ENCODE data around the gene MTX2. TPM values are rescaled to one million over a fixed set of nuclear protein-coding genes. Genes with fewer than 3 reads are reported as not detected.

MTX2 gene
- total RNA-seq, 1 experiment from 2014 or later, result 28.7 TPM

- no peak overlapping the region for H3K27ac ChIP-seq (ENCODE audit: low read length)
- H3K9me3 ChIP-seq (ENCODE audit: control insufficient read depth, insufficient read depth, low read depth, low read length), result no peaks in the 10 kb centered on the region
- ATAC-seq (no peak), DNase-seq (ENCODE audit: low read depth, low spot score) (no peak)
- CTCF ChIA-PET, result no interaction called here
- H3K4me3 ChIP-seq (ENCODE audit: low read depth in 2 of 2, low read length in 2 of 2), result no peak overlapping the region
- TF ChIP-seq SIN3A (IDR thresholded peaks at IDR 0.05; ENCODE audit: borderline replicate concordance, insufficient read depth, low read depth, low read length) (no peak), POLR2AphosphoS5 (IDR thresholded peaks at IDR 0.05; ENCODE audit: low read depth, low read length) (no peak), TCF7L2 (IDR thresholded peaks at IDR 0.05; ENCODE audit: low read depth, low read length) (no peak)
- TF ChIP-seq, protein P1, sequence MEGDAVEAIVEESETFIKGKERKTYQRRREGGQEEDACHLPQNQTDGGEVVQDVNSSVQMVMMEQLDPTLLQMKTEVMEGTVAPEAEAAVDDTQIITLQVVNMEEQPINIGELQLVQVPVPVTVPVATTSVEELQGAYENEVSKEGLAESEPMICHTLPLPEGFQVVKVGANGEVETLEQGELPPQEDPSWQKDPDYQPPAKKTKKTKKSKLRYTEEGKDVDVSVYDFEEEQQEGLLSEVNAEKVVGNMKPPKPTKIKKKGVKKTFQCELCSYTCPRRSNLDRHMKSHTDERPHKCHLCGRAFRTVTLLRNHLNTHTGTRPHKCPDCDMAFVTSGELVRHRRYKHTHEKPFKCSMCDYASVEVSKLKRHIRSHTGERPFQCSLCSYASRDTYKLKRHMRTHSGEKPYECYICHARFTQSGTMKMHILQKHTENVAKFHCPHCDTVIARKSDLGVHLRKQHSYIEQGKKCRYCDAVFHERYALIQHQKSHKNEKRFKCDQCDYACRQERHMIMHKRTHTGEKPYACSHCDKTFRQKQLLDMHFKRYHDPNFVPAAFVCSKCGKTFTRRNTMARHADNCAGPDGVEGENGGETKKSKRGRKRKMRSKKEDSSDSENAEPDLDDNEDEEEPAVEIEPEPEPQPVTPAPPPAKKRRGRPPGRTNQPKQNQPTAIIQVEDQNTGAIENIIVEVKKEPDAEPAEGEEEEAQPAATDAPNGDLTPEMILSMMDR (IDR thresholded peaks at IDR 0.05), result no peak
- TF ChIP-seq, protein P2, sequence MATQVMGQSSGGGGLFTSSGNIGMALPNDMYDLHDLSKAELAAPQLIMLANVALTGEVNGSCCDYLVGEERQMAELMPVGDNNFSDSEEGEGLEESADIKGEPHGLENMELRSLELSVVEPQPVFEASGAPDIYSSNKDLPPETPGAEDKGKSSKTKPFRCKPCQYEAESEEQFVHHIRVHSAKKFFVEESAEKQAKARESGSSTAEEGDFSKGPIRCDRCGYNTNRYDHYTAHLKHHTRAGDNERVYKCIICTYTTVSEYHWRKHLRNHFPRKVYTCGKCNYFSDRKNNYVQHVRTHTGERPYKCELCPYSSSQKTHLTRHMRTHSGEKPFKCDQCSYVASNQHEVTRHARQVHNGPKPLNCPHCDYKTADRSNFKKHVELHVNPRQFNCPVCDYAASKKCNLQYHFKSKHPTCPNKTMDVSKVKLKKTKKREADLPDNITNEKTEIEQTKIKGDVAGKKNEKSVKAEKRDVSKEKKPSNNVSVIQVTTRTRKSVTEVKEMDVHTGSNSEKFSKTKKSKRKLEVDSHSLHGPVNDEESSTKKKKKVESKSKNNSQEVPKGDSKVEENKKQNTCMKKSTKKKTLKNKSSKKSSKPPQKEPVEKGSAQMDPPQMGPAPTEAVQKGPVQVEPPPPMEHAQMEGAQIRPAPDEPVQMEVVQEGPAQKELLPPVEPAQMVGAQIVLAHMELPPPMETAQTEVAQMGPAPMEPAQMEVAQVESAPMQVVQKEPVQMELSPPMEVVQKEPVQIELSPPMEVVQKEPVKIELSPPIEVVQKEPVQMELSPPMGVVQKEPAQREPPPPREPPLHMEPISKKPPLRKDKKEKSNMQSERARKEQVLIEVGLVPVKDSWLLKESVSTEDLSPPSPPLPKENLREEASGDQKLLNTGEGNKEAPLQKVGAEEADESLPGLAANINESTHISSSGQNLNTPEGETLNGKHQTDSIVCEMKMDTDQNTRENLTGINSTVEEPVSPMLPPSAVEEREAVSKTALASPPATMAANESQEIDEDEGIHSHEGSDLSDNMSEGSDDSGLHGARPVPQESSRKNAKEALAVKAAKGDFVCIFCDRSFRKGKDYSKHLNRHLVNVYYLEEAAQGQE (IDR thresholded peaks at IDR 0.05; ENCODE audit: insufficient read depth in 1 of 2, low read depth in 2 of 2, low read length in 1 of 2), result no peak
- POLR2A ChIA-PET, result no interaction called here
- no TSS peak for BruUV-seq (replicated peaks)
- intact Hi-C loops (cut with micrococcal nuclease; ENCODE audit: unreplicated experiment), result no loop called here
- H3K27me3 ChIP-seq (ENCODE audit: control insufficient read depth, insufficient read depth, low read length), result no peaks in the 10 kb centered on the region
- in situ Hi-C loops (cut with HindIII; ENCODE audit: low pct_unique_long_range_greater_than_20kb, low sequenced_read_pairs), result no loop called here
- H3K4me1 ChIP-seq (ENCODE audit: control insufficient read depth, insufficient read depth, low read length), result no peaks in the 10 kb centered on the region
- no peaks in the 10 kb centered on the region for H3K36me3 ChIP-seq (ENCODE audit: control insufficient read depth, insufficient read depth, low read length)
Measured at GRCh38 chr2:176240301-176240700, 28.9 kb upstream of the MTX2 start.

DNA sequence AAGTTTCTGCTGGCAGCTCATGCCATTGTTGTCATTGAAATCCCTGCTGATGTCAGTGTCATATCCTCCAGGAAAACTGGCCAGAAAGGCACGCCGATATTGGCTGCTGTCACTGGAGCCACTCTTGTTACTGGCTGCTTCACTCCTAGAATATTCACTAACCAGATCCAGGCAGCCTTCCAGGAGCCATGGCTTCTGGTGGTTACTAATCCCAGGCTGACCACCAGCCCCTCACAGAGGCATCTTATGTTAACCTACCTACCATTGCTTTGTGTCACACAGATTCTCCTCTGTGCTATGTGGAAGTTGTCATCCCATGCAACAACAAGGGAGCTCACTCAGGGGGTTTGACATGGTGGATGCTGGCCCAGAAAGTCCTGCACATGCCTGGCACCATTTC, 27.0 kb upstream of the MTX2 start:
- H3K4me3 ChIP-seq (ENCODE audit: low read depth in 2 of 2, low read length in 2 of 2), result no peak overlapping the region
- H3K9me3 ChIP-seq (ENCODE audit: control insufficient read depth, insufficient read depth, low read depth, low read length), result no peaks in the 10 kb centered on the region
- BruUV-seq (replicated peaks), result no TSS peak
- TF ChIP-seq, protein P2 (IDR thresholded peaks at IDR 0.05; ENCODE audit: insufficient read depth in 1 of 2, low read depth in 2 of 2, low read length in 1 of 2), result no peak
- TF ChIP-seq, protein P1 (IDR thresholded peaks at IDR 0.05), result no peak
- no peak for TF ChIP-seq SIN3A (IDR thresholded peaks at IDR 0.05; ENCODE audit: borderline replicate concordance, insufficient read depth, low read depth, low read length)
- TF ChIP-seq TCF7L2 (IDR thresholded peaks at IDR 0.05; ENCODE audit: low read depth, low read length), result no peak
- TF ChIP-seq POLR2AphosphoS5 (IDR thresholded peaks at IDR 0.05; ENCODE audit: low read depth, low read length), result no peak
- no peak overlapping the region for H3K27ac ChIP-seq (ENCODE audit: low read length)
- in situ Hi-C loops (cut with HindIII; ENCODE audit: low pct_unique_long_range_greater_than_20kb, low sequenced_read_pairs), result no loop called here
- no peaks in the 10 kb centered on the region for H3K4me1 ChIP-seq (ENCODE audit: control insufficient read depth, insufficient read depth, low read length)
- ATAC-seq (no peak), DNase-seq (ENCODE audit: low read depth, low spot score) (no peak)
- H3K27me3 ChIP-seq (ENCODE audit: control insufficient read depth, insufficient read depth, low read length), result no peaks in the 10 kb centered on the region
- ChIA-PET CTCF (no interaction called here), POLR2A (no interaction called here)
- intact Hi-C loops (cut with micrococcal nuclease; ENCODE audit: unreplicated experiment), result no loop called here
- no peaks in the 10 kb centered on the region for H3K36me3 ChIP-seq (ENCODE audit: control insufficient read depth, insufficient read depth, low read length)

Measured in Panc1 (cell line).